AG09319 (cell line): Measurements from ENCODE around the gene DAB2.

Experiments used
- DNase-seq: peaks from one replicate; pipeline ENCODE4 v3.0.0-alpha.2; 2010; ENCODE audit warnings: low read depth; ENCODE audit errors: extremely low read depth
- CTCF ChIP-seq: IDR thresholded peaks from 2 replicates; pipeline ENCODE4 v1.5.1; 2011; ENCODE audit warnings: low read depth, mild to moderate bottlenecking, inconsistent platforms, low read length, moderate library complexity

DAB2 gene

DNA sequence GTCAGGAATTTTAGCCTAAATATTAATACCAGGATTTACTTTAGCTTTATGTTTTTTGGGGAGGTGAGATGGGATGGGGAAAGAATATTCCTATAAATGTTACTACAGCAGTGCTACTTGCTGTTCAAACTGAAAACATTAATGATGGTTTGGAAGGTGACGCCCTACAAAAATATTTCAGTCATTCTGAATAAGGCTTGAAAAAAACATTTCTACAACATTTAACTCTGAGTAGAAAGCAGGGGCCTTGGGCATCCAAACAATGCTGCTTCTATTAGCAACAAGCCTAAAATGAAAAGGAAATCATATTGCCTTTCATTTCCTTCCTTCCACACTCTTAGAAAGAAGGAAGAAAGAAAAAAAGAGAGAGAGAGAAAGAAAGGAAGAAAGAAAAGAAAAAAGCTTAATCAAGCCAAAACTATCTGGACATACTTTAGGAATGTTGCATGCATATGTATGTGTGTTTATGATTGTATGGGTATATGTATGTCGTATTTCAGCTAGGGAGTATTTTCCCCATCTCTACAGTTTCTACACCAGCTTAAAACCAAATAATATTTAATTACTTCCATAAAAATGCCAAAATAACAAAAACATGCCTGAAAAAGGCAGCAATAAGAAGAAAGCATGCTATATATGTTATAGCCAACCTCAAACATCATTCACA is 16.3 kb upstream of the DAB2 start:
- TF ChIP-seq CTCF, result no peak
- no peak for DNase-seq

- DNase-seq, result no peak
- no peak for TF ChIP-seq CTCF
Measured at GRCh38 chr5:39440192-39440957, 15.6 kb upstream of the DAB2 start.

GRCh38 chr5:39439582-39440162 is 14.9 kb upstream of the DAB2 start:
- no peak for TF ChIP-seq CTCF

DNA sequence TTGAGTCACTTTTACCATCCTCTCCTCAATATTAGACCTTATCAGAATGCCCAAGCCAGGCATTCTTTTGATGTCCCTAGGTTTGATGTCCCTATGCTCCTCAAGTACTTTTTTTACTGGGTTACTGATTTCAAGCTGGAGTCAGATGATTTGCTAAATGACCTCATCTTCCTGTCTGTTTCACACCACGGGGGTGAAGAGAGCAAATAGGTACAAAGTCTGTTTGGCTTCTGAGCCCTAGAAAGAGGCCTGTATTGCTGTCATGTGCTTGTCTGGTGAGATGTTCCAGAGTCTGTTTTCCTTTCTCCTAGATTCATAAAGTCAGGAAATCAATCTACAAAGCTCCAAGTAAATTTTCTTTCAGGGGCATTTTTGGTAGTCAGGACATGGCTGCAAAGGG is 12.7 kb upstream of the DAB2 start:
- no peak for DNase-seq

More at GRCh38 chr5:39439582-39440162, 14.9 kb upstream of the DAB2 start:
- DNase-seq, result no peak

GRCh38 chr5:39433848-39434247 is 9.1 kb upstream of the DAB2 start:
- no peak for TF ChIP-seq CTCF
- no peak for DNase-seq

More for the DNA sequence above, 12.7 kb upstream of the DAB2 start:
- TF ChIP-seq CTCF, result no peak

GRCh38 chr5:39432696-39433530 is 8.1 kb upstream of the DAB2 start:
- no peak for TF ChIP-seq CTCF
- DNase-seq, result no peak
